K562 (cell line): ENCODE data around the gene TNC. TPM values are rescaled to one million over a fixed set of nuclear protein-coding genes. Genes with fewer than 3 reads are reported as not detected.

Source experiments
- ATAC-seq: fragments of 200-7000 bp; cut with Tn5 transposase; 3 replicates; pipeline ENCODE4 v1.9.1; 2020; ENCODE audit warnings: moderate library complexity
- BruUV-seq: library from RNA; stranded (reverse); fragments of 400-500 nt; replicated peaks from 2 replicates; lab custom pipeline; 2021; lab: Mats Ljungman, UMichigan
- CTCF ChIA-PET: fragments of 300-600 bp; formaldehyde crosslinking; extraction: SDS; loops from one replicate; lab custom pipeline; 2021; ENCODE audit warnings: low intra/inter-chr PET ratio; lab: Yijun Ruan, JAX
- POLR2A ChIA-PET: fragments of 300-600, 350-650 bp; sonication (Branson Sonifier 250); formaldehyde crosslinking; extraction: SDS; loops from one replicate; lab custom pipeline; 2021; ENCODE audit warnings: antibody characterized with exemption, inconsistent platforms; lab: Yijun Ruan, JAX
- DNase-seq, 4 experiments: peaks; one replicate each; pipeline versions ENCODE4 v3.0.0 to v3.0.0-alpha.2; 2011 to 2018; ENCODE audit warnings: low spot score in 3 of 4, mixed read lengths in 3 of 4; ENCODE audit errors: extremely low read depth in 1 of 4
- FAIRE-seq: peaks from 2 replicates; lab custom pipeline; 2011; peaks lifted over from hg19 to GRCh38; lab: Jason Lieb, UNC
- H2AFZ ChIP-seq: 2 replicates; pipeline ENCODE4 v1.6.0; 2011; ENCODE audit warnings: low read depth, low read length, control low read depth, inconsistent platforms
- H3K27ac ChIP-seq: fragments of 200-600 bp; 3 replicates; pipeline ENCODE4 v1.8.0; 2011; ENCODE audit warnings: low read depth, mild to moderate bottlenecking, control low read depth, inconsistent platforms, low read length, moderate library complexity, mixed read lengths; ENCODE audit errors: extremely low read depth
- H3K27me3 ChIP-seq, 2 experiments: fragments of 300-600 bp in 1 of 2; 2 replicates in 1 of 2; 3 replicates in 1 of 2; pipeline versions ENCODE4 v1.6.0 to v1.8.0; 2011; ENCODE audit warnings: inconsistent platforms in 2 of 2, low read length in 2 of 2, mild to moderate bottlenecking in 1 of 2, mixed read lengths in 1 of 2, moderate library complexity in 1 of 2; ENCODE audit not compliant: control insufficient read depth in 2 of 2, insufficient read depth in 2 of 2
- H3K36me3 ChIP-seq: fragments of 300-600 bp; 3 replicates; pipeline ENCODE4 v1.8.0; 2011; ENCODE audit warnings: mild to moderate bottlenecking, low read length, inconsistent platforms; ENCODE audit not compliant: control insufficient read depth, insufficient read depth
- H3K4me1 ChIP-seq, 2 experiments: fragments of 200-600 bp in 1 of 2; replicated peaks in 1 of 2; 2 replicates in 1 of 2; 3 replicates in 1 of 2; pipeline versions ENCODE4 v1.5.1 to v1.8.0; 2011; ENCODE audit warnings: inconsistent platforms in 2 of 2, low read length in 2 of 2, mild to moderate bottlenecking in 1 of 2, mixed read lengths in 1 of 2, moderate library complexity in 1 of 2; ENCODE audit not compliant: control insufficient read depth in 2 of 2, insufficient read depth in 2 of 2
- H3K4me2 ChIP-seq: 2 replicates; pipeline ENCODE4 v1.6.1; 2011; ENCODE audit warnings: low read length, control low read depth, inconsistent platforms, mixed read lengths; ENCODE audit not compliant: insufficient read depth
- H3K4me3 ChIP-seq: fragments of 200-600 bp; sonication (generic), shearing (Covaris generic); 2 replicates; pipeline ENCODE4 v1.5.1; 2016; ENCODE audit warnings: control low read depth, inconsistent platforms
- H3K79me2 ChIP-seq: fragments of 200-600 bp; 3 replicates; pipeline ENCODE4 v1.8.0; 2011; ENCODE audit warnings: low read length, inconsistent platforms; ENCODE audit not compliant: control insufficient read depth, insufficient read depth
- H3K9ac ChIP-seq, 2 experiments: 2 replicates each; pipeline versions ENCODE4 v1.6.0 to v1.6.1; 2011; ENCODE audit warnings: low read depth in 2 of 2, low read length in 2 of 2, control low read depth in 1 of 2, inconsistent platforms in 1 of 2, mild to moderate bottlenecking in 1 of 2, mixed read lengths in 1 of 2; ENCODE audit not compliant: insufficient read depth in 1 of 2
- H3K9me1 ChIP-seq: one replicate; pipeline ENCODE4 v1.6.0; 2011; ENCODE audit warnings: inconsistent platforms, mild to moderate bottlenecking, low read length, moderate library complexity; ENCODE audit not compliant: control insufficient read depth, insufficient read depth
- H3K9me3 ChIP-seq: replicated peaks from 2 replicates; pipeline ENCODE4 v1.5.1; 2011; ENCODE audit warnings: low read depth, low read length, inconsistent platforms; ENCODE audit not compliant: control insufficient read depth, insufficient read depth
- H4K20me1 ChIP-seq: replicated peaks from 2 replicates; pipeline ENCODE4 v1.6.1; 2011; ENCODE audit warnings: low read length, inconsistent platforms, mixed read lengths; ENCODE audit not compliant: control insufficient read depth, insufficient read depth
- ETV1 ChIP-seq: fragments of 450-650 bp; conservative IDR thresholded peaks from 2 replicates; pipeline ENCODE4 v1.6.1; 2016; ENCODE audit warnings: missing genetic modification characterization, control low read depth, low read depth, missing compliant biosample characterization
- FOS ChIP-seq: IDR thresholded peaks from 3 replicates; pipeline ENCODE4 v1.6.1; 2011; ENCODE audit not compliant: insufficient read length; ENCODE audit errors: extremely low read depth
- MAFG ChIP-seq: fragments of 450-650 bp; conservative IDR thresholded peaks from 2 replicates; pipeline ENCODE4 v1.6.1; 2016; ENCODE audit warnings: missing genetic modification characterization, missing compliant biosample characterization
- PHF21A ChIP-seq: fragments of 450-650 bp; IDR thresholded peaks from 2 replicates; pipeline ENCODE4 v1.6.1; 2017; ENCODE audit warnings: low read depth, borderline replicate concordance
- PHTF2 ChIP-seq: fragments of 250-450 bp; sonication (Bioruptor Pico); IDR thresholded peaks from 2 replicates; pipeline ENCODE4 v1.5.0; 2021; ENCODE audit warnings: mild to moderate bottlenecking
- PYGO2 ChIP-seq: fragments of 450-650 bp; IDR thresholded peaks from 2 replicates; pipeline ENCODE4 v1.6.1; 2016; ENCODE audit warnings: mild to moderate bottlenecking, missing genetic modification characterization, moderate library complexity, missing compliant biosample characterization
- RNF2 ChIP-seq: sonication (generic); IDR thresholded peaks from 2 replicates; pipeline ENCODE4 v1.6.1; 2016
- STAT5B ChIP-seq: fragments of 250-450 bp; sonication (Bioruptor Pico); IDR thresholded peaks from 2 replicates; pipeline ENCODE4 v1.8.0; 2021; ENCODE audit warnings: mild to moderate bottlenecking, inconsistent platforms
- STAT6 ChIP-seq: sonication (generic); formaldehyde crosslinking; IDR thresholded peaks from 2 replicates; pipeline ENCODE4 v1.8.1; 2023; ENCODE audit warnings: mild to moderate bottlenecking, missing genetic modification reagents
- SUPT5H ChIP-seq: fragments of 450-650 bp; IDR thresholded peaks from 2 replicates; pipeline ENCODE4 v1.6.1; 2016
- THRA ChIP-seq: fragments of 450-650 bp; IDR thresholded peaks from 2 replicates; pipeline ENCODE4 v1.6.1; 2017; ENCODE audit warnings: mild to moderate bottlenecking, moderate library complexity
- ZNF282 ChIP-seq: sonication (generic); formaldehyde crosslinking; IDR thresholded peaks from 2 replicates; pipeline ENCODE4 v1.8.1; 2023; ENCODE audit warnings: missing genetic modification reagents
- ZNF592 ChIP-seq: fragments of 450-650 bp; IDR thresholded peaks from 2 replicates; pipeline ENCODE4 v1.6.1; 2017; ENCODE audit warnings: antibody characterized with exemption, mild to moderate bottlenecking
- ZNF740 ChIP-seq, 3 experiments: fragments of 200-800 bp in 1 of 3; sonication (Bioruptor generic) in 1 of 3; sonication (generic) in 1 of 3; formaldehyde crosslinking in 1 of 3; IDR thresholded peaks; 2 replicates each; pipeline versions ENCODE4 v1.6.1 to v1.8.0; 2016 to 2022; ENCODE audit warnings: mild to moderate bottlenecking in 2 of 3, missing compliant biosample characterization in 2 of 3, missing genetic modification characterization in 2 of 3, missing genetic modification reagents in 1 of 3
- ZNF79 ChIP-seq: fragments of 250-450 bp; sonication (Bioruptor Pico); IDR thresholded peaks from 2 replicates; pipeline ENCODE4 v1.4.0; 2020; ENCODE audit warnings: low read depth, mild to moderate bottlenecking, moderate library complexity
- WGBS: fragments of 100-300 bp; shearing (Covaris generic); methylation state at CpG from one replicate; pipeline ENCODE4 v1.1.6; 2016; ENCODE audit warnings: low coverage, mixed read lengths; ENCODE audit not compliant: insufficient coverage; ENCODE audit errors: missing lambda C conversion rate; 5-methylcytosine and 5-hydroxymethylcytosine counted together
- in situ Hi-C: fragments of 300-500 bp; cut with MboI; formaldehyde crosslinking; loops from 4 replicates; pipeline ENCODE4 v1.15.0; 2018; ENCODE audit warnings: inconsistent platforms, mixed read lengths
- intact Hi-C: fragments of 100-400 bp; cut with micrococcal nuclease; formaldehyde crosslinking; loops from 2 replicates; pipeline ENCODE4 v1.14.2; 2022
- polyA plus RNA-seq, 8 experiments: library from polyadenylated mRNA; depleted of rRNA in 4 of 8; stranded (reverse) in 5 of 8; unstranded in 3 of 8; fragments of >200 nt; fragmentation: Nextera tagmentation in 2 of 8; fragmentation: Illumina TruSeq in 1 of 8; extraction: Ambion mirVana in 2 of 8; extraction: Trizol in 1 of 8; gene quantifications; 2 replicates each; pipeline versions ENCODE4 v1.2.1 to v1.2.3, GENCODE V29; 2011 to 2014; ENCODE audit warnings: inconsistent platforms in 1 of 8, missing spikeins in 1 of 8
- total RNA-seq, 7 experiments: library from RNA; depleted of rRNA in 6 of 7; stranded (reverse); fragments of >200 nt in 6 of 7; fragmentation: Illumina TruSeq in 2 of 7; extraction: Trizol in 2 of 7; gene quantifications; 2 replicates each; pipeline versions ENCODE4 v1.2.1 to v1.2.3, GENCODE V29; 2011 to 2021; ENCODE audit warnings: low replicate concordance in 1 of 7

The TNC gene
- total and polyA plus RNA-seq, 9 of the 15 experiments (the other 6 are each of a cell fraction or from before 2014, with no cell fraction given), result under 0.01 to 0.29 TPM; not detected in 7

- POLR2A ChIA-PET, result interaction anchor here (0.7 kb wide), 1 partner anchor 61 kb away, joined by 3 read pairs; no protein-coding TSS in a partner anchor
- TF ChIP-seq SUPT5H, result no peak
- no peak for TF ChIP-seq ZNF79
- no peak for TF ChIP-seq PYGO2 (tag)
- TF ChIP-seq THRA, result no peak
- TF ChIP-seq MAFG, result no peak
- no peak for TF ChIP-seq ETV1
- no peak for TF ChIP-seq ZNF282
- no peak for TF ChIP-seq STAT5B (CRISPR knock-in tag)
- TF ChIP-seq PHF21A, result no peak
- no peak for TF ChIP-seq ZNF592
- no peak for TF ChIP-seq PHTF2
- no peak for TF ChIP-seq ZNF740 (CRISPR knock-in tag; IDR thresholded peaks at IDR 0.05)
- no peak for TF ChIP-seq ZNF740 (tag; IDR thresholded peaks at IDR 0.05)
- TF ChIP-seq FOS, result no peak
- TF ChIP-seq STAT6, result no peak
- no peak for TF ChIP-seq RNF2
These were observed 24.4 kb downstream of the TNC start for GRCh38 chr9:115093520-115093919.

More at GRCh38 chr9:115093520-115093919, 24.4 kb downstream of the TNC start:
- in situ Hi-C loops (no loop called here), intact Hi-C loops (no loop called here)
- H3K4me3 ChIP-seq, result no peak overlapping the region
- no peak overlapping the region for H3K9ac ChIP-seq
- H3K36me3 ChIP-seq, result no peaks in the 10 kb centered on the region
- ATAC-seq (no peak), FAIRE-seq (no peak), DNase-seq (no peak)
- 0% methylated on average over 2 of the region's 2 CpGs for WGBS
- H2AFZ ChIP-seq, result no peak overlapping the region
- no peak overlapping the region for H3K27ac ChIP-seq
- no peaks in the 10 kb centered on the region for H3K4me1 ChIP-seq
- peaks cover 0 to 5% of the 10 kb centered on the region in 2 experiments; a peak in 1 of 5 replicates for H3K27me3 ChIP-seq
- no TSS peak for BruUV-seq
- H3K9me1 ChIP-seq, result no peaks in the 10 kb centered on the region
- H4K20me1 ChIP-seq, result no peaks in the 10 kb centered on the region
- CTCF ChIA-PET, result no interaction called here
- H3K79me2 ChIP-seq, result no peaks in the 10 kb centered on the region
- H3K4me2 ChIP-seq, result no peak overlapping the region
- H3K9me3 ChIP-seq, result no peaks in the 10 kb centered on the region
